ENCODE measurements around the gene PEX6. TPM values are rescaled to one million over a fixed set of nuclear protein-coding genes. Genes with fewer than 3 reads are reported as not detected.

The PEX6 gene
- polyA plus RNA-seq, 4 donors = 17.8 to 51.4 (median 35.9) TPM

DNA sequence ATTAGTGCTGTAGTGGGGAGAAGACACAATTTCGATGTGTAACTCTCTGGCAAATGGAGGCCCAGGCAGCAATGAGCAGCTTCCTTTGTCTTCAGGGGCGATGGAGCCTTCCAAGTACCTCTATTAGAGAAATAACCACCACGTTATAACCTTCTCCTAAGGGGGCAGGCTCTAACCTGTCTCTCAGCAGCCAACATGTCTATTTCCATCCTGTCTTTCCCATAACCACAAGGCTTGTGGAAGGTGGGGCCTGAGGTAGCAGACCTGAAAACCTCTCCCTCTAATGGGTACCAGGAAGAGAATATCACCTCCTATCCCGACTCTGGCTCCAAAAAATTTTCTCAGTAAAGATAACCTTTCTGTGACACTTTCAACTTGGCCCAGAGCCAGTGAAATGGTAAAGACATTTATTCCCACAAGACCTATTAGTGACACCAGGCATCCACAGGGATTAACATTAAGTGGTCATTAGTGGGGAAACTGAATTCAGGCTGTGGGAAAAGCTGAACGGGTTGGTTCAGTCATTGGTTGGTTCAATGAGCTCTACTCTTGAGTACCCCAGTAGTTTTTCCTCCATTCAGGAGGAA lies 4.0 kb downstream of the PEX6 start:
- FAIRE-seq (no peak), DNase-seq (no peak)
- WGBS, 3 donors = 81 to 87% (median 84%) methylated on average over 5 of the region's 5 CpGs
- H3K27ac ChIP-seq (ENCODE audit: low read depth in 1 of 3, low read length in 2 of 3) = no peak overlapping the region
- H3K4me3 ChIP-seq (ENCODE audit: low read depth in 1 of 3, low read length in 3 of 3) = no peak overlapping the region
- peaks cover 0 to 27% (median 5%) of the 10 kb centered on the region in 3 donors for H3K36me3 ChIP-seq (ENCODE audit: control insufficient read depth in 3 of 3, insufficient read depth in 2 of 3, low read depth in 1 of 3, low read length in 3 of 3)
- H3K4me1 ChIP-seq (ENCODE audit: control insufficient read depth in 3 of 3, insufficient read depth in 2 of 3, low read depth in 1 of 3, low read length in 2 of 3) = peaks cover 3 to 12% (median 8%) of the 10 kb centered on the region in 3 donors
- no peaks in the 10 kb centered on the region for H3K9me3 ChIP-seq (ENCODE audit: control insufficient read depth in 2 of 2, insufficient read depth in 1 of 2, low read depth in 1 of 2, low read length in 1 of 2)
- H3K27me3 ChIP-seq (ENCODE audit: control insufficient read depth in 3 of 3, insufficient read depth in 3 of 3, low read length in 3 of 3) = no peaks in the 10 kb centered on the region

DNA sequence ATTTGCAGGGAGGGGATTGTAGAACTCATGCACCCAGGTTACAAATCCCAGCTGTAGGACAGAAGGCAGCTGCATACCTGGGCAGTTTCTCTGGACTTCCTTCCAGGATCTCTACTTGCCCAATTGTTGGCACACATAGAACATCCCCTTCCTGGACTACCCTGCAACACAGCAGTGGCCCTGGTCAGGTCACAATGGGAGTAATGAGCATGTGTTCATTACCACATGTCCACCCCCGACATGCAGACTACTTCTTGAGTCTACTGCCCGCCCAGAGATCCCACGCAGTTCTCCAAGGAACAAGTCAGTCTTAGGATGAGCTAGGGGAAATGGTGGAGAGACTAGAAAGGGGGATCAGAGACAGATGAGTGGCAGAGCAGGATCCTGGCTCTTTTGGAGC lies 5.1 kb downstream of the PEX6 start:
- Histone ChIP-seq H3K36me3 (ENCODE audit: control insufficient read depth in 3 of 3, insufficient read depth in 2 of 3, low read depth in 1 of 3, low read length in 3 of 3) (peaks cover 5 to 38% (median 5%) of the 10 kb centered on the region in 3 donors), H3K27ac (ENCODE audit: low read depth in 1 of 3, low read length in 2 of 3) (no peak overlapping the region), H3K4me3 (ENCODE audit: low read depth in 1 of 3, low read length in 3 of 3) (no peak overlapping the region), H3K27me3 (ENCODE audit: control insufficient read depth in 3 of 3, insufficient read depth in 3 of 3, low read length in 3 of 3) (no peaks in the 10 kb centered on the region), H3K9me3 (ENCODE audit: control insufficient read depth in 2 of 2, insufficient read depth in 1 of 2, low read depth in 1 of 2, low read length in 1 of 2) (no peaks in the 10 kb centered on the region), H3K4me1 (ENCODE audit: control insufficient read depth in 3 of 3, insufficient read depth in 2 of 3, low read depth in 1 of 3, low read length in 2 of 3) (peaks cover 0 to 7% (median 3%) of the 10 kb centered on the region in 3 donors)
- FAIRE-seq (no peak), DNase-seq (no peak)
- 87 to 98% (median 97%) methylated on average over 3 of the region's 3 CpGs for WGBS, 3 donors

DNA sequence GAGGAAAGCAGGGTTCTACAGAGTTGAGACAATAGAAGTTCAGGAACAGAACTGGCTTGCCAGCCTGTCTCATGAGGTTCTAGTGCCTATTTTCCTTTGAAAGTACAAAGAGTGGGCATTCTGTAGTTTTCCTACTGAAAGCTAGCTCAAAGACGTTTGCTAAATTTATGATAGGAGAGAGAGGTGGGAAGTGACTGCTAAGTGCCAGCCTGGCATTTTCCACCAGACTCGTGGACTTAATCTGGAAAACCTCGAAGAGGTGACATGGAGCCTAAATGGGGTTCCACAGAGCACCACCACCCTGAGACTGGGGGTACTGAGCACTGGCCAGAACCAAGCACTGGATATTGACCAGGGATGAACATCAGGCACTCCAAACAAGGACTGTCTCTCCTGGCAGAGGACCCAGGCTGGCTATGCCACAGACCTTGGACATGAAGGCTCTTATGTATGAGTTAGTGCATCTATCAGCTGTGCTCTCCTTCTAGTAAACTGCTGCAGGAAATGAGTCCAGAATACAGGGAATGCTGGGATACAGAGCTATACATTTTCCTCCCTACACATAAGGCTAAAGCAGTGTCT lies 7.1 kb downstream of the PEX6 start:
- no peak for DNase-seq
- H3K4me1 ChIP-seq (ENCODE audit: control insufficient read depth in 3 of 3, insufficient read depth in 2 of 3, low read depth in 1 of 3, low read length in 2 of 3) = peaks cover 0 to 3% (median 0%) of the 10 kb centered on the region in 3 donors
- H3K4me3 ChIP-seq (ENCODE audit: low read depth in 1 of 3, low read length in 3 of 3) = no peak overlapping the region
- H3K27me3 ChIP-seq (ENCODE audit: control insufficient read depth in 3 of 3, insufficient read depth in 3 of 3, low read length in 3 of 3) = no peaks in the 10 kb centered on the region
- no peak overlapping the region for H3K27ac ChIP-seq (ENCODE audit: low read depth in 1 of 3, low read length in 2 of 3)
- no peaks in the 10 kb centered on the region for H3K9me3 ChIP-seq (ENCODE audit: control insufficient read depth in 2 of 2, insufficient read depth in 1 of 2, low read depth in 1 of 2, low read length in 1 of 2)
- 82 to 89% (median 86%) methylated on average over 3 of the region's 3 CpGs for WGBS, 3 donors
- FAIRE-seq = no peak
- peaks cover 8 to 53% (median 19%) of the 10 kb centered on the region in 3 donors for H3K36me3 ChIP-seq (ENCODE audit: control insufficient read depth in 3 of 3, insufficient read depth in 2 of 3, low read depth in 1 of 3, low read length in 3 of 3)

DNA sequence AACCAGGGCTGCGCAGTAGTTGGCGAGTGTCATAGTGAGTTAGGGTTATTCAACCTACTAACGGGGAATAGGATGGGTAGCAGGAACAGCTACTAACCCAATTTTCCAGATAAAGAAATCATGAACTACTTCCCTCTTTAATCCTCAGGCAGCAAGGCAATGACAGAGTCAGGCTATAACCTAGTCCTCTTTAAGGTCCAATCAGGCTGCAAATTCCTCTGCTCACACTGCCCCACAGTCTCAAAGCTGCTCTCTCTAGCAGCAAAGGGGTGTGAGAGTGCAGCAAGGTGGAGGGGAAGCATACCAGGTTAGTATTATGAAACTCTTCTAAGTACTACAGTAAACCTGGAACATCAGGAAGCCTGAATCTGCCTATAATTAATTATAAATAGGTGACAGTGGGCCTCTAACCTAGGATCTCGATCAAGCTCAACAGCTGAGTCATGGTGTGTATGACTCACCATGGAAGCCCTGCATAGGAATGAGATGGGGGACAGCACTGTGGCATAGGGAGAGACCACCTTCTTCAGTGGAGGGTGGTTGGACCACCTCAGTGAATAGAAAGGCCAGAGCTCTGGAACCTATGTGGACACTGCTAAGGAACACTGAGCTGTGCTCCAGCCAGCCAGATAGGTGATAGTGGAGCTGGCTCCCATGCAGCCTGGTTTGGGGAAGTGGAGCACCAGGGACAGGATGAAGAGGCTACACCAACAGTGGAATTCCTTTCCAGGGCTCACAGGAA lies 7.9 kb downstream of the PEX6 start:
- no peak overlapping the region for H3K27ac ChIP-seq (ENCODE audit: low read depth in 1 of 3, low read length in 2 of 3)
- no peak overlapping the region for H3K4me3 ChIP-seq (ENCODE audit: low read depth in 1 of 3, low read length in 3 of 3)
- WGBS, 3 donors = 65 to 78% (median 76%) methylated on average over 4 of the region's 4 CpGs
- FAIRE-seq (no peak), DNase-seq (no peak)
- no peaks in the 10 kb centered on the region for H3K27me3 ChIP-seq (ENCODE audit: control insufficient read depth in 3 of 3, insufficient read depth in 3 of 3, low read length in 3 of 3)
- peaks cover 0 to 3% (median 0%) of the 10 kb centered on the region in 3 donors for H3K4me1 ChIP-seq (ENCODE audit: control insufficient read depth in 3 of 3, insufficient read depth in 2 of 3, low read depth in 1 of 3, low read length in 2 of 3)
- peaks cover 10 to 61% (median 19%) of the 10 kb centered on the region in 3 donors for H3K36me3 ChIP-seq (ENCODE audit: control insufficient read depth in 3 of 3, insufficient read depth in 2 of 3, low read depth in 1 of 3, low read length in 3 of 3)
- no peaks in the 10 kb centered on the region for H3K9me3 ChIP-seq (ENCODE audit: control insufficient read depth in 2 of 2, insufficient read depth in 1 of 2, low read depth in 1 of 2, low read length in 1 of 2)

DNA sequence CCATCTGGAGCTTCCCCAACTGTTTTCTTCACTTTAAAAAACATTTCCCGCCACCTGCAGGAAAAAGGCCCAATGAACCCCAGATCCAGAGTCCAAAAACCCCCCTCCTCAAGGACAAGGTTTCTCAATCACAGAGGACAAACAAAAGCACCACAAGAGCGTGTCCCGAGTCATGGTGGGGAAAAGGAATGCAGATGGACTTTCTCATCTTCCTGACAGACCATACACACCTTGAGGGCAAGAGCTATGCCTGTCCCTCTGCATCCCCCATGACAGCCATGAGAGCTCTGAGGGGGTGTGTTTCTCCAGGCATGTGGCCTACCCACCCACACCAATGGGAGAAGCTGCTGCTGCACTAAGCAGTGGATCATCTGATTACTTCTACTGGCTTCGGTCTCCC lies 9.0 kb downstream of the PEX6 start:
- WGBS, 3 donors = 92 to 97% (median 93%) methylated on average over 4 of the region's 4 CpGs
- DNase-seq = no peak
- Histone ChIP-seq H3K4me3 (ENCODE audit: low read depth in 1 of 3, low read length in 3 of 3) (no peak overlapping the region), H3K27ac (ENCODE audit: low read depth in 1 of 3, low read length in 2 of 3) (no peak overlapping the region), H3K36me3 (ENCODE audit: control insufficient read depth in 3 of 3, insufficient read depth in 2 of 3, low read depth in 1 of 3, low read length in 3 of 3) (peaks cover 10 to 72% (median 21%) of the 10 kb centered on the region in 3 donors), H3K9me3 (ENCODE audit: control insufficient read depth in 2 of 2, insufficient read depth in 1 of 2, low read depth in 1 of 2, low read length in 1 of 2) (no peaks in the 10 kb centered on the region), H3K4me1 (ENCODE audit: control insufficient read depth in 3 of 3, insufficient read depth in 2 of 3, low read depth in 1 of 3, low read length in 2 of 3) (no peaks in the 10 kb centered on the region), H3K27me3 (ENCODE audit: control insufficient read depth in 3 of 3, insufficient read depth in 3 of 3, low read length in 3 of 3) (no peaks in the 10 kb centered on the region)
- FAIRE-seq = no peak

DNA sequence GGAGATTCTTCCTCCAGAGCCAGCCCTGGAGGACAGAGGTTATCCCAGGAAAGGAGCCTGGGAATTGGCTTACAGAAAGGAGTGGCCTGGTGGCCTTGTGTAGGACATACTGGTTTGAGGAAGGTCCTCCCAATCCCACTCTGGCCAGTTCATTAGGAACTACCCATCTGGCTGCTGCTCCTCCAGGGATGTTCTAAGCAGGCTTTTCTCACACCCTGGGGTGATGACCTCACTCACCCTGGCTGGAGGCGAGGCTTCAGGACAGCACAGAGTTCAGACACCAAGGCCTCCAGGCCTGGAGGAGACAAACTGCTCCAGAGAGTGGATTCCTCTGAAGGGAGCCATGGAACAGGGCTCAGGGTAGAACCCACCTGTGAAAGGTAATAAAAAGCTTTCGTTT lies 9.6 kb downstream of the PEX6 start:
- WGBS, 3 donors = 85 to 90% (median 88%) methylated on average over 2 of the region's 2 CpGs
- peaks cover 12 to 74% (median 23%) of the 10 kb centered on the region in 3 donors for H3K36me3 ChIP-seq (ENCODE audit: control insufficient read depth in 3 of 3, insufficient read depth in 2 of 3, low read depth in 1 of 3, low read length in 3 of 3)
- H3K9me3 ChIP-seq (ENCODE audit: control insufficient read depth in 2 of 2, insufficient read depth in 1 of 2, low read depth in 1 of 2, low read length in 1 of 2) = no peaks in the 10 kb centered on the region

DNA sequence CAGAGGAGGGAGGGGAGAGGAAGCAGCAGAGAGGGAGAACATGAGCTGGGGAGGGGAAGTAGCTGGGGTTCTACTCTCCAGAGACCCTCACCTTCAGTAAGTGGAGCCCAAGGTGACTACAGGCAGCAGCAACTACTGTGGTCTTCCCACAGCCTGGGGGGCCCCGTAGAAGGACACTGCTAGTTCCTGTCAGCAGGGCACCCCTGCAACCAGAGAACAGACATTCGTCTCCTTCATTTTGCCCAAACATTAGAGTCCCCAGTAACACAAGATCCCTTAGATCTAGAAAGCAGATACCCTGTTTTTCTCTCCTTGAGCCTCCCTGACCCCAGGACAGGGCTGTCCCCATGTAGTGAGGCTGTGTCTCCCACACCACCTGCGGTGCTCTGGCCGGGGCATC lies 10.2 kb downstream of the PEX6 start:
- no peaks in the 10 kb centered on the region for H3K4me1 ChIP-seq (ENCODE audit: control insufficient read depth in 3 of 3, insufficient read depth in 2 of 3, low read depth in 1 of 3, low read length in 2 of 3)
- H3K27ac ChIP-seq (ENCODE audit: low read depth in 1 of 3, low read length in 2 of 3) = no peak overlapping the region
- 72 to 85% (median 80%) methylated on average over 4 of the region's 4 CpGs for WGBS, 3 donors
- H3K27me3 ChIP-seq (ENCODE audit: control insufficient read depth in 3 of 3, insufficient read depth in 3 of 3, low read length in 3 of 3) = no peaks in the 10 kb centered on the region
- H3K9me3 ChIP-seq (ENCODE audit: control insufficient read depth in 2 of 2, insufficient read depth in 1 of 2, low read depth in 1 of 2, low read length in 1 of 2) = no peaks in the 10 kb centered on the region
- peaks cover 17 to 77% (median 23%) of the 10 kb centered on the region in 3 donors for H3K36me3 ChIP-seq (ENCODE audit: control insufficient read depth in 3 of 3, insufficient read depth in 2 of 3, low read depth in 1 of 3, low read length in 3 of 3)
- FAIRE-seq (no peak), DNase-seq (no peak)
- H3K4me3 ChIP-seq (ENCODE audit: low read depth in 1 of 3, low read length in 3 of 3) = no peak overlapping the region

More for the DNA sequence above, 9.6 kb downstream of the PEX6 start:
- Histone ChIP-seq H3K4me3 (ENCODE audit: low read depth in 1 of 3, low read length in 3 of 3) (no peak overlapping the region), H3K4me1 (ENCODE audit: control insufficient read depth in 3 of 3, insufficient read depth in 2 of 3, low read depth in 1 of 3, low read length in 2 of 3) (no peaks in the 10 kb centered on the region), H3K27ac (ENCODE audit: low read depth in 1 of 3, low read length in 2 of 3) (no peak overlapping the region), H3K27me3 (ENCODE audit: control insufficient read depth in 3 of 3, insufficient read depth in 3 of 3, low read length in 3 of 3) (no peaks in the 10 kb centered on the region)
- FAIRE-seq (no peak), DNase-seq (no peak)

DNA sequence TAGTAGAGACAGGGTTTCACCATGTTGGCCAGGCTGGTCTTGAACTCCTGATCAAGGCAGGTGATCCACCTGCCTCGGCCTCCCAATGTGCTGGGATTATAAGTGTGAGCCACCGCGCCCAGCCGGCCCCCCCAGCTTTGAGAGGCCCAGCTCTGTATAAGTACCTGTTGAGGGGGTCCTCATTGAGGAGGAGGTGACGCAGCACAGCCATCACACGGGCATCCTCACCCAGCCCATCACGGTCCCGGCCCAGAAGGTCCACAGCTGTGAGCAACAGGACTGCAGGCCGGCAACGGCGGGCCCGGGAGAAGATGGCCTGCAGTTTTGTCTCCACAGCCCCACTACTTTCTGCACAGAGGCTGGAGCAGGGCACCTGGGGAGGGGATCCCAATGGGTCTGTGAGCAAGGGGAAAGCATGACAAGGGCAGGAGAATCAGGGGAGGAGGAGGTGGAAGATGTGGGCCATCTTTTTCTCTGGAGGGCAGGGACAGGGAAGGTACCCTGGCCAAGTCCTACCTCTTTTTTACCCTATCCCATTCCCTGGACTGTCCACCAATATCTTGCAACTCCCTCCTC lies 10.8 kb downstream of the PEX6 start:
- no peaks in the 10 kb centered on the region for H3K27me3 ChIP-seq (ENCODE audit: control insufficient read depth in 3 of 3, insufficient read depth in 3 of 3, low read length in 3 of 3)
- peaks cover 12 to 78% (median 23%) of the 10 kb centered on the region in 3 donors for H3K36me3 ChIP-seq (ENCODE audit: control insufficient read depth in 3 of 3, insufficient read depth in 2 of 3, low read depth in 1 of 3, low read length in 3 of 3)
- no peak overlapping the region for H3K4me3 ChIP-seq (ENCODE audit: low read depth in 1 of 3, low read length in 3 of 3)
- no peaks in the 10 kb centered on the region for H3K9me3 ChIP-seq (ENCODE audit: control insufficient read depth in 2 of 2, insufficient read depth in 1 of 2, low read depth in 1 of 2, low read length in 1 of 2)
- FAIRE-seq (no peak), DNase-seq (no peak)
- no peak overlapping the region for H3K27ac ChIP-seq (ENCODE audit: low read depth in 1 of 3, low read length in 2 of 3)
- 94 to 98% (median 97%) methylated on average over 11 to 12 of the region's 12 CpGs for WGBS, 3 donors
- H3K4me1 ChIP-seq (ENCODE audit: control insufficient read depth in 3 of 3, insufficient read depth in 2 of 3, low read depth in 1 of 3, low read length in 2 of 3) = no peaks in the 10 kb centered on the region

All from small intestine (tissue), 7 donors.